IPS-18a (cell line): Measurements from ENCODE around the gene SFMBT1.
A peak's percentile ranks its signal among the peaks of the same experiment; 100 is the strongest.

Experiments used
- H3K27ac ChIP-seq: one replicate; pipeline ENCODE4 v1.5.1; 2013; ENCODE audit warnings: low read length
- H3K27me3 ChIP-seq: one replicate; pipeline ENCODE4 v1.6.1; 2013; ENCODE audit warnings: mild to moderate bottlenecking, low read length; ENCODE audit not compliant: control insufficient read depth, insufficient read depth
- H3K36me3 ChIP-seq: one replicate; pipeline ENCODE4 v1.6.1; 2013; ENCODE audit warnings: low read depth, low read length; ENCODE audit not compliant: control insufficient read depth
- H3K4me1 ChIP-seq: one replicate; pipeline ENCODE4 v1.6.1; 2013; ENCODE audit warnings: low read depth, low read length; ENCODE audit not compliant: control insufficient read depth
- H3K4me3 ChIP-seq: one replicate; pipeline ENCODE4 v1.5.1; 2013; ENCODE audit warnings: low read length
- H3K9ac ChIP-seq: one replicate; pipeline ENCODE4 v1.6.1; 2013; ENCODE audit warnings: mild to moderate bottlenecking, low read length, moderate library complexity
- H3K9me3 ChIP-seq: one replicate; pipeline ENCODE4 v1.6.1; 2013; ENCODE audit warnings: low read depth, low read length; ENCODE audit not compliant: control insufficient read depth

Gene SFMBT1, protein sequence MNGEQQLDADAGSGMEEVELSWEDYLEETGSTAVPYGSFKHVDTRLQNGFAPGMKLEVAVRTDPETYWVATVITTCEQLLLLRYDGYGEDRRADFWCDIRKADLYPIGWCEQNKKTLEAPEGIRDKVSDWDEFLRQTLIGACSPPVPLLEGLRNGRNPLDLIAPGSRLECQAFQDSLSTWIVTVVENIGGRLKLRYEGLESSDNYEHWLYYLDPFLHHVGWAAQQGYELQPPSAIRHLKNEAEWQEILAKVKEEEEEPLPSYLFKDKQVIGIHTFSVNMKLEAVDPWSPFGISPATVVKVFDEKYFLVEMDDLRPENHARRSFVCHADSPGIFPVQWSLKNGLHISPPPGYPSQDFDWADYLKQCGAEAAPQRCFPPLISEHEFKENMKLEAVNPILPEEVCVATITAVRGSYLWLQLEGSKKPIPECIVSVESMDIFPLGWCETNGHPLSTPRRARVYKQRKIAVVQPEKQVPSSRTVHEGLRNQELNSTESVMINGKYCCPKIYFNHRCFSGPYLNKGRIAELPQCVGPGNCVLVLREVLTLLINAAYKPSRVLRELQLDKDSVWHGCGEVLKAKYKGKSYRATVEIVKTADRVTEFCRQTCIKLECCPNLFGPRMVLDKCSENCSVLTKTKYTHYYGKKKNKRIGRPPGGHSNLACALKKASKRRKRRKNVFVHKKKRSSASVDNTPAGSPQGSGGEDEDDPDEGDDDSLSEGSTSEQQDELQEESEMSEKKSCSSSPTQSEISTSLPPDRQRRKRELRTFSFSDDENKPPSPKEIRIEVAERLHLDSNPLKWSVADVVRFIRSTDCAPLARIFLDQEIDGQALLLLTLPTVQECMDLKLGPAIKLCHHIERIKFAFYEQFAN

GRCh38 chr3:53045518-53046170 lies at the start of gene SFMBT1:
TSS of gene SFMBT1 (minus strand) at chr3:53046073. CDS start at chr3:52969128, 76,945 bp downstream.
- Histone ChIP-seq H3K36me3 (no peaks in the 10 kb centered on the region), H3K4me1 (peaks cover 5% of the 10 kb centered on the region), H3K9me3 (no peaks in the 10 kb centered on the region), H3K27ac (no peak within 1 kb of the TSS), H3K4me3 (peak within 1 kb of the TSS; percentile 78), H3K27me3 (peaks cover 47% of the 10 kb centered on the region), H3K9ac (peak within 1 kb of the TSS; percentile 74)

GRCh38 chr3:53092942-53093341 lies 47.1 kb upstream of the SFMBT1 start:
- H3K4me1 ChIP-seq = no peaks in the 10 kb centered on the region
- H3K27ac ChIP-seq = no peak overlapping the region
- H3K4me3 ChIP-seq = no peak overlapping the region
- H3K36me3 ChIP-seq = peaks cover 15% of the 10 kb centered on the region
- no peaks in the 10 kb centered on the region for H3K27me3 ChIP-seq
- no peaks in the 10 kb centered on the region for H3K9me3 ChIP-seq
- H3K9ac ChIP-seq = no peak overlapping the region

DNA sequence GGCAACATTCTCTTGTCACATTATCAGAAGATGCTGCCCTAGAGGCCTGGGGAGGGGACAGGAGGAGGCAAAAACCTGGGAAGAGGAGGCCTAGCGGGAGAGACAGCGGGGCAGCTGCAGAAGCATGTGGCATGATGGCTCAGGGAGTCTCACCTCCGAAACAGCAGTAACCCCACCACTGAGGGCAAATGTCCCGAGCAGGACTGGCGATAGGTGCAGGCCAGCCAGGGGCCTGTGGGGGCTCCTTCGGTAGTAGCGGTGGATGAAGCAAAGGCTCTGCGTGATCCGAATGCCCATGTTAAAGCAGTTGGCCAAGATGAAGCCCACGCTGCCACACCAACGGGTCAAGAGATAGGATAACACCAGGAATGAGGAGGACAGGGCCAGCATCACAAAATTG lies 46.3 kb upstream of the SFMBT1 start:
- Histone ChIP-seq H3K4me3 (no peak overlapping the region), H3K9ac (no peak overlapping the region), H3K27ac (no peak overlapping the region), H3K9me3 (no peaks in the 10 kb centered on the region), H3K36me3 (peaks cover 15% of the 10 kb centered on the region), H3K27me3 (no peaks in the 10 kb centered on the region), H3K4me1 (no peaks in the 10 kb centered on the region)

DNA sequence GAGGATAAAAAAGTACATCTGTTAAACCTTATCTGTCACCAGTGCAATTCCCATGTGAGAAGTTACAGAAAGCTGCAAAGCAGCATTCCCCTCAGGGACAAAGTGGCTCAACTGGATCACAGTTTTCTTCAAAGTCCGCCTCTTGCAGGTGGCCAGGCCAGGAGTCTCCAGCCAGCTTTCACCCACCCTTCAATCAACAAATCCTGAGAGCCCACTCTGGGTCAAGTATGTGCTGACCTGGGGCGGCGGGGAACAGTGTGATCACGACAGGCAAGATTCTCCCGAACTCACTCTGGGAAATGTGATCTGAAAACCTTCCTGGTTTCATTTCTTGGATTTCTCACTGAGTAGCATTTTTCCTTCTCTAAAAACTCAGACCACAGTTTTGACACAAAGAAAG lies 45.1 kb upstream of the SFMBT1 start:
- Histone ChIP-seq H3K4me1 (no peaks in the 10 kb centered on the region), H3K9me3 (no peaks in the 10 kb centered on the region), H3K9ac (no peak overlapping the region), H3K4me3 (no peak overlapping the region), H3K27me3 (no peaks in the 10 kb centered on the region), H3K27ac (no peak overlapping the region), H3K36me3 (peaks cover 15% of the 10 kb centered on the region)

DNA sequence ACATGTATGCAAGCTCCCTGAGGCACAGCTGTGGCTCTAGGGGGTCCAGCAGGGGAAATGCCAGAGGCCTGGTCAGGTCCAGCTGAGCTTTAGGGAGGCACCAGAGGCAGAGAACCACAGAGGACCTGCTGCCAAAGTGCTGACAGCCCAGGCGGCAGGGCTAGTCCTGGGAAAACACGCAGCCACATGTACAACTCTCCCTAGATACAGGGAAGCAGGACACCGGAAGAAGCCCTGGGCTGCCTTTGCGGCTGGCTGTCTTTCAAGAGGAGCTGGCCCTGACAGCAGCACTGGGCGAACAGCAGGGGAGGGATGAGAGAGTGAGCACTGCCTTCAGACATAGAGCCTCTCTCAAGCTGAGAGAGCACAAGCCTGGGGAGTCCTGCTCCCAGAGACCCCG lies 43.6 kb upstream of the SFMBT1 start:
- no peak overlapping the region for H3K4me3 ChIP-seq
- no peak overlapping the region for H3K27ac ChIP-seq
- H3K9me3 ChIP-seq = no peaks in the 10 kb centered on the region
- no peaks in the 10 kb centered on the region for H3K4me1 ChIP-seq
- H3K27me3 ChIP-seq = no peaks in the 10 kb centered on the region
- peaks cover 15% of the 10 kb centered on the region for H3K36me3 ChIP-seq
- H3K9ac ChIP-seq = no peak overlapping the region

DNA sequence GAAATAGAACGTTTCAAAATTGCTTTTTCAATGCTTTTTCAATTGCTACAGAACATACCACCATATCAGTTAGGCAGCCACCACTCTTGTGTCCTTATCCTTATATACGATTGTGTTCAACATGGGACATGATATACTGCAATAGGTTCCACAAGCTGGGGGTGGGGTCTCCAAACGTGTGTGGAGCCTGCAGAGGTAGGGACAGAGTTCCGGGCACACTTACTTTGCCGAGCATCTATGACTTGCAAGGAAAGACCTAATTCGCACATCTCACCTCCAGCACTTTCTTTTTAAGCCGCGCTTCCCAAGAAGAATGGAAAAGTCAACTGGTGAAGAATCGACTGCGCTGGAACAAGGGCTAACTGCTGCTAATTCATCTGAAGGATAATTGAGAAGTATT lies 39.6 kb upstream of the SFMBT1 start:
- H3K9ac ChIP-seq = no peak overlapping the region
- no peaks in the 10 kb centered on the region for H3K4me1 ChIP-seq

GRCh38 chr3:53084310-53085001 lies 38.6 kb upstream of the SFMBT1 start:
- Histone ChIP-seq H3K27me3 (no peaks in the 10 kb centered on the region), H3K9me3 (no peaks in the 10 kb centered on the region), H3K36me3 (no peaks in the 10 kb centered on the region), H3K4me3 (no peak overlapping the region), H3K27ac (no peak overlapping the region), H3K4me1 (no peaks in the 10 kb centered on the region), H3K9ac (no peak overlapping the region)

More for the DNA sequence above, 39.6 kb upstream of the SFMBT1 start:
- Histone ChIP-seq H3K4me3 (no peak overlapping the region), H3K36me3 (no peaks in the 10 kb centered on the region), H3K9me3 (no peaks in the 10 kb centered on the region), H3K27me3 (no peaks in the 10 kb centered on the region), H3K27ac (no peak overlapping the region)

GRCh38 chr3:53083949-53084309 lies 38.1 kb upstream of the SFMBT1 start:
- Histone ChIP-seq H3K27ac (no peak overlapping the region), H3K9me3 (no peaks in the 10 kb centered on the region), H3K4me1 (no peaks in the 10 kb centered on the region), H3K36me3 (no peaks in the 10 kb centered on the region), H3K4me3 (no peak overlapping the region), H3K27me3 (no peaks in the 10 kb centered on the region), H3K9ac (no peak overlapping the region)

- Histone ChIP-seq H3K27ac (no peak overlapping the region), H3K27me3 (no peaks in the 10 kb centered on the region), H3K9me3 (no peaks in the 10 kb centered on the region), H3K4me3 (no peak overlapping the region), H3K9ac (no peak overlapping the region), H3K36me3 (no peaks in the 10 kb centered on the region), H3K4me1 (no peaks in the 10 kb centered on the region)
Measured at GRCh38 chr3:53083521-53083920, 37.6 kb upstream of the SFMBT1 start.

- H3K9me3 ChIP-seq = no peaks in the 10 kb centered on the region
- no peak overlapping the region for H3K4me3 ChIP-seq
- no peaks in the 10 kb centered on the region for H3K36me3 ChIP-seq
- no peak overlapping the region for H3K9ac ChIP-seq
- H3K4me1 ChIP-seq = no peaks in the 10 kb centered on the region
- H3K27me3 ChIP-seq = no peaks in the 10 kb centered on the region
- no peak overlapping the region for H3K27ac ChIP-seq
Measured at GRCh38 chr3:53082736-53083135, 36.9 kb upstream of the SFMBT1 start.

DNA sequence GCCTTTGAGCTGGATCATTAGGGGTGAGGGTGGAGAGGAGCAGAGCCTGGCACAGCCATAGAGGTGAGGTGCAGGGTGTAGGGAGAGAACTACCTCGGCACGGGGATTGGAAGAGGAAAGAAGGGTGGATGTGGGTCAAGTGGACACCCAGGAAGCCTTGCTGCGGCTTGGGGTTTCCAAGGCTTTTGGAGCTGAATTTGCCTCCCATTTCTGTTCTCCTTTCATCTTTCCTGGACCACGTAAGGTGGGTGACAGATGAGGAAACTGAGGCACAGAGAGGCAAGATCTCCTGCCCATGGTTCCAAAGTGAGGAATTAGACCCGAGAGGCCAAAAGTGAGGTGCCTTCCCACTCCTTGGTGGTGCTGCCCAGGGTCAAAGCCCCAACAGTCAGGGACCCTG lies 35.4 kb upstream of the SFMBT1 start:
- no peaks in the 10 kb centered on the region for H3K9me3 ChIP-seq
- no peaks in the 10 kb centered on the region for H3K27me3 ChIP-seq
- no peaks in the 10 kb centered on the region for H3K4me1 ChIP-seq
- H3K36me3 ChIP-seq = no peaks in the 10 kb centered on the region
- no peak overlapping the region for H3K4me3 ChIP-seq
- H3K9ac ChIP-seq = no peak overlapping the region
- no peak overlapping the region for H3K27ac ChIP-seq
